IMR-90 (cell line): Measurements from ENCODE around the gene SCN8A. TPM values are rescaled to one million over a fixed set of nuclear protein-coding genes. Genes with fewer than 3 reads are reported as not detected.

Experiments used
- ATAC-seq: fragments of 200-7000 bp; cut with Tn5 transposase; 2 replicates; pipeline ENCODE4 v1.9.1; 2020; ENCODE audit warnings: low read depth, mild to moderate bottlenecking, moderate library complexity
- BruUV-seq: library from RNA; stranded (reverse); fragments of 400-500 nt; replicated peaks from 2 replicates; lab custom pipeline; 2021; lab: Mats Ljungman, UMichigan
- CTCF ChIA-PET: fragments of 300-600 bp; formaldehyde crosslinking; extraction: SDS; loops from one replicate; lab custom pipeline; 2021; ENCODE audit warnings: antibody characterized with exemption; lab: Yijun Ruan, JAX
- POLR2A ChIA-PET: fragments of 300-600 bp; sonication (Branson Sonifier 250); formaldehyde crosslinking; loops from one replicate; lab custom pipeline; 2022; ENCODE audit warnings: antibody characterized with exemption; ENCODE audit not compliant: unreplicated experiment; lab: Charles Lee
- DNase-seq: peaks from one replicate; pipeline ENCODE4 v3.0.0; 2013
- H2AFZ ChIP-seq: replicated peaks from 2 replicates; pipeline ENCODE3; 2013; ENCODE audit warnings: low read length, mild to moderate bottlenecking; ENCODE audit not compliant: poor library complexity
- H2AK5ac ChIP-seq: 2 replicates; pipeline ENCODE4 v1.6.1; 2013; ENCODE audit warnings: low read depth, low read length, inconsistent platforms
- H2AK9ac ChIP-seq: replicated peaks from 2 replicates; pipeline ENCODE3; 2013; ENCODE audit warnings: mild to moderate bottlenecking, low read depth, low read length, moderate library complexity; ENCODE audit not compliant: poor library complexity
- H2BK120ac ChIP-seq: 2 replicates; pipeline ENCODE4 v1.6.1; 2013; ENCODE audit warnings: low read depth, low read length, inconsistent platforms
- H2BK15ac ChIP-seq: 3 replicates; pipeline ENCODE4 v1.6.1; 2013; ENCODE audit warnings: low read depth, low read length, inconsistent platforms
- H2BK20ac ChIP-seq: 2 replicates; pipeline ENCODE4 v1.6.1; 2013; ENCODE audit warnings: low read depth, mild to moderate bottlenecking, inconsistent platforms, low read length, moderate library complexity
- H2BK5ac ChIP-seq: 2 replicates; pipeline ENCODE4 v1.6.1; 2013; ENCODE audit warnings: mild to moderate bottlenecking, low read depth, low read length, inconsistent platforms; ENCODE audit not compliant: poor library complexity, severe bottlenecking
- H3K14ac ChIP-seq: replicated peaks from 2 replicates; pipeline ENCODE4 v1.6.1; 2013; ENCODE audit warnings: low read depth, low read length, inconsistent platforms
- H3K18ac ChIP-seq: 2 replicates; pipeline ENCODE4 v1.6.1; 2013; ENCODE audit warnings: low read depth, low read length, control low read depth
- H3K23ac ChIP-seq: 2 replicates; pipeline ENCODE4 v1.6.1; 2013; ENCODE audit warnings: low read depth, low read length, inconsistent platforms
- H3K27ac ChIP-seq: 2 replicates; pipeline ENCODE4 v1.5.1; 2013; ENCODE audit warnings: mild to moderate bottlenecking, control low read depth, low read length; ENCODE audit not compliant: insufficient read depth
- H3K27me3 ChIP-seq: 2 replicates; pipeline ENCODE4 v1.6.1; 2013; ENCODE audit warnings: low read length; ENCODE audit not compliant: control insufficient read depth, insufficient read depth
- H3K36me3 ChIP-seq: 2 replicates; pipeline ENCODE4 v1.6.1; 2013; ENCODE audit warnings: low read length, mixed read lengths; ENCODE audit not compliant: control insufficient read depth, insufficient read depth
- H3K4ac ChIP-seq: 2 replicates; pipeline ENCODE4 v1.6.1; 2013; ENCODE audit warnings: low read depth, low read length, inconsistent platforms
- H3K4me1 ChIP-seq: 2 replicates; pipeline ENCODE4 v1.6.1; 2013; ENCODE audit warnings: low read length, mixed read lengths; ENCODE audit not compliant: control insufficient read depth, insufficient read depth
- H3K4me2 ChIP-seq: 2 replicates; pipeline ENCODE4 v1.6.1; 2013; ENCODE audit warnings: low read depth, mild to moderate bottlenecking, control low read depth, low read length, moderate library complexity
- H3K4me3 ChIP-seq: 2 replicates; pipeline ENCODE4 v1.5.1; 2013; ENCODE audit warnings: low read depth, mild to moderate bottlenecking, control low read depth, low read length, moderate library complexity; ENCODE audit not compliant: insufficient read depth
- H3K56ac ChIP-seq: 2 replicates; pipeline ENCODE4 v1.6.1; 2013; ENCODE audit warnings: low read length, inconsistent platforms; ENCODE audit not compliant: insufficient read depth; ENCODE audit errors: extremely low read depth
- H3K79me1 ChIP-seq, 2 experiments: 2 replicates each; pipeline ENCODE4 v1.6.1; 2013; ENCODE audit warnings: low read length in 2 of 2, inconsistent platforms in 1 of 2, low read depth in 1 of 2
- H3K9ac ChIP-seq: 2 replicates; pipeline ENCODE4 v1.6.1; 2013; ENCODE audit warnings: low read depth, low read length, control low read depth
- H3K9me1 ChIP-seq: 2 replicates; pipeline ENCODE4 v1.6.1; 2013; ENCODE audit warnings: low read length, inconsistent platforms; ENCODE audit not compliant: insufficient read depth
- H3K9me3 ChIP-seq: 2 replicates; pipeline ENCODE4 v1.6.1; 2013; ENCODE audit warnings: low read length; ENCODE audit not compliant: control insufficient read depth, insufficient read depth
- H4K20me1 ChIP-seq: 2 replicates; pipeline ENCODE4 v1.6.1; 2013; ENCODE audit warnings: low read length, inconsistent platforms; ENCODE audit not compliant: insufficient read depth
- H4K5ac ChIP-seq: 2 replicates; pipeline ENCODE4 v1.6.1; 2013; ENCODE audit warnings: mild to moderate bottlenecking, low read depth, low read length, control low read depth
- H4K8ac ChIP-seq, 2 experiments: 2 replicates each; pipeline ENCODE4 v1.6.1; 2013; ENCODE audit warnings: low read depth in 2 of 2, low read length in 2 of 2, control low read depth in 1 of 2, inconsistent platforms in 1 of 2
- H4K91ac ChIP-seq: 2 replicates; pipeline ENCODE4 v1.6.1; 2013; ENCODE audit warnings: low read depth, low read length, inconsistent platforms; ENCODE audit not compliant: insufficient read depth
- BHLHE40 ChIP-seq: fragments of 150-350 bp; IDR thresholded peaks from 2 replicates; pipeline ENCODE4 v1.6.1; 2016; ENCODE audit warnings: mild to moderate bottlenecking, low read depth, low read length
- CEBPB ChIP-seq: IDR thresholded peaks from 2 replicates; pipeline ENCODE4 v1.6.1; 2012; ENCODE audit warnings: low read depth, low read length, improper control_type of control experiment
- CHD1 ChIP-seq: IDR thresholded peaks from 2 replicates; pipeline ENCODE4 v1.6.1; 2012; ENCODE audit warnings: low read depth, low read length, improper control_type of control experiment
- FOS ChIP-seq: fragments of 150-350 bp; IDR thresholded peaks from 2 replicates; pipeline ENCODE4 v1.6.1; 2016; ENCODE audit warnings: low read depth, low read length
- MAFK ChIP-seq: IDR thresholded peaks from 2 replicates; pipeline ENCODE4 v1.6.1; 2012; ENCODE audit warnings: low read depth, low read length, improper control_type of control experiment
- MAZ ChIP-seq: IDR thresholded peaks from 2 replicates; pipeline ENCODE4 v1.6.1; 2012; ENCODE audit warnings: low read depth, mild to moderate bottlenecking, low read length, improper control_type of control experiment, moderate library complexity, borderline replicate concordance
- MXI1 ChIP-seq: IDR thresholded peaks from 2 replicates; pipeline ENCODE4 v1.6.1; 2012; ENCODE audit warnings: low read depth, mild to moderate bottlenecking, low read length, moderate library complexity, borderline replicate concordance
- NFE2L2 ChIP-seq: fragments of 150-350 bp; IDR thresholded peaks from 2 replicates; pipeline ENCODE4 v1.6.1; 2016; ENCODE audit warnings: low read depth, mild to moderate bottlenecking, low read length
- POLR2A ChIP-seq: IDR thresholded peaks from 2 replicates; pipeline ENCODE4 v1.6.1; 2012; ENCODE audit warnings: mild to moderate bottlenecking, low read depth, low read length
- RAD21 ChIP-seq: IDR thresholded peaks from 2 replicates; pipeline ENCODE4 v1.6.1; 2012; ENCODE audit warnings: low read length, improper control_type of control experiment
- RCOR1 ChIP-seq: IDR thresholded peaks from 2 replicates; pipeline ENCODE4 v1.6.1; 2012; ENCODE audit warnings: mild to moderate bottlenecking, low read length, improper control_type of control experiment; ENCODE audit not compliant: insufficient replicate concordance
- RFX5 ChIP-seq: IDR thresholded peaks from 2 replicates; pipeline ENCODE4 v1.8.0; 2012; ENCODE audit warnings: low read depth, mild to moderate bottlenecking, low read length, moderate library complexity
- SMC3 ChIP-seq: fragments of 150-350 bp; IDR thresholded peaks from 2 replicates; pipeline ENCODE4 v1.6.1; 2016; ENCODE audit warnings: low read depth, mild to moderate bottlenecking, antibody characterized with exemption, low read length, moderate library complexity
- WGBS, 2 experiments: methylation state at CpG; one replicate each; pipeline versions ENCODE4 v1.1.5 to v1.1.7; 2013; ENCODE audit warnings: missing lambda C conversion rate in 2 of 2; ENCODE audit not compliant: insufficient read length in 1 of 2; ENCODE audit errors: extremely low coverage in 2 of 2; 5-methylcytosine and 5-hydroxymethylcytosine counted together
- dilution Hi-C: fragments of 300-500 bp; cut with HindIII; formaldehyde crosslinking; loops from one replicate; pipeline ENCODE4 v1.14.3; 2018; ENCODE audit warnings: low sequenced_read_pairs; ENCODE audit not compliant: unreplicated experiment
- in situ Hi-C: fragments of 300-500 bp; cut with MboI; formaldehyde crosslinking; loops from 3 replicates; pipeline ENCODE4 v1.14.3; 2019; ENCODE audit warnings: low sequenced_read_pairs, inconsistent platforms, mixed read lengths
- intact Hi-C: fragments of 100-400 bp; cut with micrococcal nuclease; formaldehyde crosslinking; loops from 2 replicates; pipeline ENCODE4 v1.10.0; 2022
- polyA plus RNA-seq, 3 experiments: library from polyadenylated mRNA; depleted of rRNA; stranded (reverse); fragments of >200 nt; gene quantifications; 2 replicates each; pipeline ENCODE4 v1.2.3, GENCODE V29; 2012; ENCODE audit warnings: low replicate concordance in 1 of 3
- total RNA-seq: library from RNA; depleted of rRNA; stranded (reverse); fragments of >200 nt; gene quantifications from 2 replicates; pipeline ENCODE4 v1.2.3, GENCODE V29; 2012
- TF ChIP-seq, protein P1 (sequence below): fragments of 150-350 bp; IDR thresholded peaks from 2 replicates; pipeline ENCODE4 v1.6.1; 2017; ENCODE audit warnings: mild to moderate bottlenecking, antibody characterized with exemption, low read length, low read depth
- TF ChIP-seq, protein P2 (sequence below): fragments of 150-350 bp; IDR thresholded peaks from 2 replicates; pipeline ENCODE4 v1.6.1; 2016; ENCODE audit warnings: low read depth, mild to moderate bottlenecking, low read length, moderate library complexity, borderline replicate concordance

Gene SCN8A
- total and polyA plus RNA-seq, 2 of the 4 experiments (the other 2 are of a cell fraction) = 6.9 to 19.7 TPM

DNA sequence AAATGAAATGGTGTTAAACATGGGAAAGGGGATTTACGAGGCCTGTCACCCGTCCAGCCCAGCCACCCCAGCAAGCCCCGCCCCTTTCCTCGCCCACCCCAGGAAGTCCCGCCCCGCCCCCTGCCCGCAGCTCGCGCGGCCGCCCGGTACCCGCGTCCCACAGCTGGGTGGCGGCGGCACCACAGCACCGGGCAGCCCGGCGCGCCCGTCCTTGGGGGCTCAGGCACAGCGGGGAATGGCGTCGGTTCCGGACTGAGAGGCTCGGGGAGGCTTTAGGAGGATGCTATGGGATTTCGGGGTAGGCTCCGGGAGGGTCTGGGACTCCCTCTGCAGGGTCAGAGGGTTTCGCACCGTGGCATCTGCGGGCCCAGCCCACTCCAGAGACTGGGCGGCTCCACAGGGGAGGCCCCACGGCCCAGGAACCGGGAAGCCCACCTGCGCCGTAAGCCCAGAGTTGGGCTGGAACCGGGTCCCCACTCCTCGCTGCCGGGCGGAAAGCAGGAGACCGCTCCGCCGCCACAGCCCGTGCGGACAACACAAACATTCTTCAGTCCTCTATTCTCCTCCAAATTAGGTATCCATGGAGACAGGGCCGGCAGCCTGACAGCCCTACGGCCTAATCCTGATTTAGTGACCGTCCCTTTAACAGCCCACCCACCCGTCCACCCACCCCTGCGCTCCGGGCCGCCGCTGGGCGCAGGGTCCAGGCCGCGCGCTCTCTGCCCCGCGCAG, 256.0 kb downstream of the SCN8A start:
- 3% methylated on average over 8 of the region's 59 CpGs; no CpG with 5 or more reads in 1 of the 2 experiments for WGBS, 2 experiments
- H2BK120ac ChIP-seq = no peak overlapping the region
- H3K23ac ChIP-seq = peak overlapping the region; percentile 59; the same call in 1 of the 2 replicates
- no peak overlapping the region for H4K91ac ChIP-seq
- no peak overlapping the region for H3K27ac ChIP-seq
- H3K79me1 ChIP-seq = no peaks in the 10 kb centered on the region
- peak overlapping the region; percentile 41; the same call in 1 of the 2 replicates for H3K14ac ChIP-seq
- peak overlapping the region in 1 of 2 experiments; percentile 10; a peak in 1 of 4 replicates for H4K8ac ChIP-seq
- peak overlapping the region; percentile 93 for H2AFZ ChIP-seq
- POLR2A ChIA-PET = no interaction called here
- H3K4me1 ChIP-seq = no peaks in the 10 kb centered on the region
- H2BK20ac ChIP-seq = no peak overlapping the region
- peak overlapping the region; percentile 50 for H3K4me3 ChIP-seq
- CTCF ChIA-PET = no interaction called here
- no peaks in the 10 kb centered on the region for H3K36me3 ChIP-seq
- peaks cover 3% of the 10 kb centered on the region; the same call in 1 of the 2 replicates for H3K9me1 ChIP-seq
- H2AK9ac ChIP-seq = no peak overlapping the region
- no peak overlapping the region for H4K5ac ChIP-seq
- H3K4me2 ChIP-seq = peak overlapping the region; percentile 89
- no peaks in the 10 kb centered on the region for H3K9me3 ChIP-seq
- peaks cover 67% of the 10 kb centered on the region for H3K27me3 ChIP-seq
- no peak overlapping the region for H3K56ac ChIP-seq
- H3K9ac ChIP-seq = peak overlapping the region; percentile 49
- H3K18ac ChIP-seq = no peak overlapping the region; the same call in 1 of the 2 replicates
- intact Hi-C loops = no loop called here
- peak; percentile 59 for ATAC-seq
- H2BK15ac ChIP-seq = no peak overlapping the region
- dilution Hi-C loops = no loop called here
- BruUV-seq = no TSS peak
- no peak for DNase-seq
- H3K4ac ChIP-seq = peak overlapping the region; percentile 43; the same call in 1 of the 2 replicates
- no peak overlapping the region; the same call in 1 of the 2 replicates for H2AK5ac ChIP-seq
- in situ Hi-C loops = no loop called here
- no peaks in the 10 kb centered on the region for H4K20me1 ChIP-seq
- no peak overlapping the region for H2BK5ac ChIP-seq
- TF ChIP-seq MXI1 (no peak), MAFK (no peak), CHD1 (no peak), MAZ (no peak), FOS (no peak), RAD21 (no peak), BHLHE40 (no peak), SMC3 (no peak), RCOR1 (no peak), NFE2L2 (no peak), RFX5 (no peak), POLR2A (no peak), CEBPB (no peak)
- TF ChIP-seq, protein P1, sequence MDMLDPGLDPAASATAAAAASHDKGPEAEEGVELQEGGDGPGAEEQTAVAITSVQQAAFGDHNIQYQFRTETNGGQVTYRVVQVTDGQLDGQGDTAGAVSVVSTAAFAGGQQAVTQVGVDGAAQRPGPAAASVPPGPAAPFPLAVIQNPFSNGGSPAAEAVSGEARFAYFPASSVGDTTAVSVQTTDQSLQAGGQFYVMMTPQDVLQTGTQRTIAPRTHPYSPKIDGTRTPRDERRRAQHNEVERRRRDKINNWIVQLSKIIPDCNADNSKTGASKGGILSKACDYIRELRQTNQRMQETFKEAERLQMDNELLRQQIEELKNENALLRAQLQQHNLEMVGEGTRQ = no peak
- TF ChIP-seq, protein P2, sequence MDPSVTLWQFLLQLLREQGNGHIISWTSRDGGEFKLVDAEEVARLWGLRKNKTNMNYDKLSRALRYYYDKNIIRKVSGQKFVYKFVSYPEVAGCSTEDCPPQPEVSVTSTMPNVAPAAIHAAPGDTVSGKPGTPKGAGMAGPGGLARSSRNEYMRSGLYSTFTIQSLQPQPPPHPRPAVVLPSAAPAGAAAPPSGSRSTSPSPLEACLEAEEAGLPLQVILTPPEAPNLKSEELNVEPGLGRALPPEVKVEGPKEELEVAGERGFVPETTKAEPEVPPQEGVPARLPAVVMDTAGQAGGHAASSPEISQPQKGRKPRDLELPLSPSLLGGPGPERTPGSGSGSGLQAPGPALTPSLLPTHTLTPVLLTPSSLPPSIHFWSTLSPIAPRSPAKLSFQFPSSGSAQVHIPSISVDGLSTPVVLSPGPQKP = no peak
